Osteoblast (primary cell): ENCODE measurements around the gene NRCAM. TPM values are rescaled to one million over a fixed set of nuclear protein-coding genes. Genes with fewer than 3 reads are reported as not detected.

Experiments used
- DNase-seq: peaks from one replicate; pipeline ENCODE4 v3.0.0; 2011; ENCODE audit warnings: low spot score, mixed read lengths; ENCODE audit not compliant: insufficient read length; ENCODE audit errors: missing footprints
- H2AFZ ChIP-seq: 2 replicates; pipeline ENCODE4 v1.6.0; 2011; ENCODE audit warnings: mild to moderate bottlenecking, low read length
- H3K27ac ChIP-seq: 2 replicates; pipeline ENCODE4 v1.5.1; 2011; ENCODE audit warnings: mild to moderate bottlenecking, low read depth, low read length, moderate library complexity
- H3K27me3 ChIP-seq: 2 replicates; pipeline ENCODE4 v1.6.0; 2012; ENCODE audit warnings: mild to moderate bottlenecking, control low read depth, inconsistent platforms, low read length, moderate library complexity; ENCODE audit not compliant: insufficient read depth
- H3K36me3 ChIP-seq: 2 replicates; pipeline ENCODE4 v1.5.1; 2011; ENCODE audit warnings: mild to moderate bottlenecking, low read length, control low read depth, moderate library complexity; ENCODE audit not compliant: insufficient read depth
- H3K4me1 ChIP-seq: 2 replicates; pipeline ENCODE4 v1.5.1; 2011; ENCODE audit warnings: mild to moderate bottlenecking, low read length, control low read depth, moderate library complexity; ENCODE audit not compliant: insufficient read depth
- H3K4me2 ChIP-seq: 2 replicates; pipeline ENCODE4 v1.6.0; 2011; ENCODE audit warnings: mild to moderate bottlenecking, low read length; ENCODE audit not compliant: insufficient read depth
- H3K4me3 ChIP-seq: fragments of 200-600 bp; sonication (generic); 3 replicates; pipeline ENCODE4 v1.5.1; 2012; ENCODE audit warnings: mild to moderate bottlenecking, low read length, inconsistent platforms; ENCODE audit not compliant: insufficient read depth
- H3K79me2 ChIP-seq: 2 replicates; pipeline ENCODE4 v1.6.0; 2012; ENCODE audit warnings: mild to moderate bottlenecking, low read length, control low read depth, inconsistent platforms; ENCODE audit not compliant: insufficient read depth
- H3K9me3 ChIP-seq: 2 replicates; pipeline ENCODE4 v1.5.1; 2011; ENCODE audit warnings: low read depth, low read length, control low read depth
- H4K20me1 ChIP-seq: 2 replicates; pipeline ENCODE4 v1.6.0; 2012; ENCODE audit warnings: mild to moderate bottlenecking, low read length, control low read depth; ENCODE audit not compliant: insufficient read depth
- CTCF ChIP-seq: IDR thresholded peaks from 2 replicates; pipeline ENCODE4 v1.5.1; 2011; ENCODE audit warnings: mild to moderate bottlenecking, low read depth, low read length, moderate library complexity; ENCODE audit errors: extremely low read depth
- total RNA-seq: library from RNA; depleted of rRNA; stranded (reverse); fragments of >200 nt; gene quantifications from 2 replicates; pipeline ENCODE4 v1.2.3, GENCODE V29; 2012

Gene NRCAM
- total RNA-seq, 1 donor: 2.2 TPM

GRCh38 chr7:108291791-108292440, 164.3 kb downstream of the NRCAM start:
- Histone ChIP-seq H3K4me3 (no peak overlapping the region), H3K27ac (no peak overlapping the region), H3K4me2 (no peak overlapping the region), H3K27me3 (peaks cover 3% of the 10 kb centered on the region), H3K36me3 (no peaks in the 10 kb centered on the region), H3K9me3 (no peaks in the 10 kb centered on the region), H3K79me2 (no peaks in the 10 kb centered on the region), H2AFZ (no peak overlapping the region), H3K4me1 (peaks cover 6% of the 10 kb centered on the region), H4K20me1 (no peaks in the 10 kb centered on the region)
- no peak for DNase-seq
- TF ChIP-seq CTCF: no peak

GRCh38 chr7:108291152-108291508, 165.1 kb downstream of the NRCAM start:
- Histone ChIP-seq H3K36me3 (no peaks in the 10 kb centered on the region), H3K79me2 (no peaks in the 10 kb centered on the region), H3K4me3 (no peak overlapping the region), H3K27ac (no peak overlapping the region), H3K27me3 (peaks cover 3% of the 10 kb centered on the region), H2AFZ (no peak overlapping the region), H3K9me3 (no peaks in the 10 kb centered on the region), H3K4me1 (peaks cover 6% of the 10 kb centered on the region), H3K4me2 (no peak overlapping the region), H4K20me1 (no peaks in the 10 kb centered on the region)
- TF ChIP-seq CTCF: no peak
- DNase-seq: no peak

GRCh38 chr7:108290459-108291151, 165.6 kb downstream of the NRCAM start:
- H3K27ac ChIP-seq: no peak overlapping the region
- H3K79me2 ChIP-seq: no peaks in the 10 kb centered on the region
- peaks cover 6% of the 10 kb centered on the region for H3K4me1 ChIP-seq
- no peak overlapping the region for H2AFZ ChIP-seq
- no peak overlapping the region for H3K4me2 ChIP-seq
- no peak overlapping the region for H3K4me3 ChIP-seq
- no peak for TF ChIP-seq CTCF
- H3K9me3 ChIP-seq: no peaks in the 10 kb centered on the region
- H3K27me3 ChIP-seq: peaks cover 3% of the 10 kb centered on the region
- DNase-seq: no peak
- H3K36me3 ChIP-seq: no peaks in the 10 kb centered on the region
- H4K20me1 ChIP-seq: no peaks in the 10 kb centered on the region

GRCh38 chr7:108289852-108290251, 166.4 kb downstream of the NRCAM start:
- no peak overlapping the region for H2AFZ ChIP-seq
- H3K9me3 ChIP-seq: no peaks in the 10 kb centered on the region
- peaks cover 3% of the 10 kb centered on the region for H3K27me3 ChIP-seq
- no peaks in the 10 kb centered on the region for H3K79me2 ChIP-seq
- no peak for TF ChIP-seq CTCF
- no peak for DNase-seq
- H3K36me3 ChIP-seq: no peaks in the 10 kb centered on the region
- no peak overlapping the region for H3K4me3 ChIP-seq
- H4K20me1 ChIP-seq: no peaks in the 10 kb centered on the region
- no peak overlapping the region for H3K27ac ChIP-seq
- H3K4me2 ChIP-seq: no peak overlapping the region
- H3K4me1 ChIP-seq: peaks cover 6% of the 10 kb centered on the region
